T-cell (primary cell): Measurements from ENCODE around the gene ZKSCAN5. TPM values are rescaled to one million over a fixed set of nuclear protein-coding genes. Genes with fewer than 3 reads are reported as not detected.

Source experiments
- ATAC-seq, 4 experiments: fragments of 200-7000 bp in 3 of 4; fragments of 150-1000 bp in 1 of 4; cut with Tn5 transposase; replicated peaks in 1 of 4; 1 replicate in 3 of 4; 2 replicates in 1 of 4; pipeline ENCODE4 v1.10.0; 2021; ENCODE audit warnings: moderate library complexity in 3 of 4, mild to moderate bottlenecking in 2 of 4, moderate number of reproducible peaks in 1 of 4
- CTCF ChIA-PET, 2 donors: fragments of 300-600 bp; sonication (Branson Sonifier 250); formaldehyde crosslinking; loops; one replicate each; lab custom pipeline; 2022; ENCODE audit warnings: antibody characterized with exemption in 2 of 2; lab: Charles Lee
- POLR2A ChIA-PET, 2 donors: fragments of 300-600 bp; sonication (Branson Sonifier 250); formaldehyde crosslinking; loops; one replicate each; lab custom pipeline; 2022; ENCODE audit warnings: antibody characterized with exemption in 2 of 2; lab: Charles Lee
- DNase-seq, 35 experiments: peaks; one replicate each; pipeline versions ENCODE4 v3.0.0 to v3.0.0-alpha.2; 2013 to 2023
- H3K27ac ChIP-seq: one replicate; pipeline ENCODE4 v1.5.1; 2013; ENCODE audit warnings: low read length
- H3K27me3 ChIP-seq, 2 experiments: replicated peaks in 1 of 2; 1 replicate in 1 of 2; 2 replicates in 1 of 2; pipeline versions ENCODE4 v1.6.1 to v1.7.0; 2013; ENCODE audit warnings: low read length in 1 of 2, mixed read lengths in 1 of 2; ENCODE audit not compliant: control insufficient read depth in 2 of 2, insufficient read depth in 2 of 2; ENCODE audit errors: extremely low read depth in 1 of 2
- H3K36me3 ChIP-seq, 2 donors: 1 replicate in 1 of 2; 2 replicates in 1 of 2; pipeline versions ENCODE4 v1.6.1 to v1.7.0; 2013; ENCODE audit warnings: low read length in 1 of 2; ENCODE audit not compliant: control insufficient read depth in 2 of 2, insufficient read depth in 1 of 2; ENCODE audit errors: extremely low read depth in 1 of 2
- H3K4me1 ChIP-seq, 2 experiments: 1 replicate in 1 of 2; 2 replicates in 1 of 2; pipeline versions ENCODE4 v1.6.1 to v1.7.0; 2013; ENCODE audit warnings: low read length in 2 of 2, mixed read lengths in 1 of 2; ENCODE audit not compliant: insufficient read depth in 2 of 2, control insufficient read depth in 1 of 2; ENCODE audit errors: extremely low read depth in 1 of 2
- H3K4me3 ChIP-seq, 2 donors: 1 replicate in 1 of 2; 2 replicates in 1 of 2; pipeline versions ENCODE4 v1.5.1 to v1.7.0; 2013; ENCODE audit warnings: mild to moderate bottlenecking in 2 of 2, low read length in 1 of 2, moderate library complexity in 1 of 2; ENCODE audit not compliant: control insufficient read depth in 1 of 2; ENCODE audit errors: extremely low read depth in 1 of 2
- H3K9me3 ChIP-seq: 2 replicates; pipeline ENCODE4 v1.7.0; 2013
- H3K27ac Mint-ChIP-seq, 2 donors: one replicate each; pipeline ENCODE4 v1.8.0; 2020 to 2021; ENCODE audit warnings: mild to moderate bottlenecking in 2 of 2, mixed read lengths in 2 of 2
- H3K27me3 Mint-ChIP-seq, 2 donors: one replicate each; pipeline ENCODE4 v1.8.0; 2021 to 2022; ENCODE audit warnings: mixed read lengths in 2 of 2
- H3K36me3 Mint-ChIP-seq: one replicate; pipeline ENCODE4 v1.8.0; 2021; ENCODE audit warnings: mixed read lengths
- H3K4me1 Mint-ChIP-seq, 3 donors: one replicate each; pipeline ENCODE4 v1.8.0; 2020 to 2022; ENCODE audit warnings: mixed read lengths in 3 of 3, mild to moderate bottlenecking in 1 of 3
- H3K4me3 Mint-ChIP-seq, 3 donors: one replicate each; pipeline ENCODE4 v1.8.0; 2020 to 2022; ENCODE audit warnings: mild to moderate bottlenecking in 3 of 3, mixed read lengths in 3 of 3, moderate library complexity in 3 of 3
- H3K9me3 Mint-ChIP-seq, 3 donors: one replicate each; pipeline ENCODE4 v1.8.0; 2020 to 2022; ENCODE audit warnings: mixed read lengths in 3 of 3
- WGBS: methylation state at CpG from one replicate; pipeline ENCODE4 v1.1.5; 2013; ENCODE audit warnings: missing lambda C conversion rate; ENCODE audit not compliant: insufficient coverage; 5-methylcytosine and 5-hydroxymethylcytosine counted together
- total RNA-seq, 35 experiments: library from RNA in 6 of 35; stranded (reverse) in 6 of 35; fragments of 120-200 nt in 1 of 35; gene quantifications; one replicate each; pipeline versions ENCODE4 v1.2.1 to v1.2.4 and lab custom pipeline; 2013 to 2026

Gene ZKSCAN5
- total RNA-seq = 1 to 10 TPM; 5.4 to 9.1 (median 8.2) TPM
- 9.5 TPM for total RNA-seq (2013)
- total RNA-seq (lab: John Stamatoyannopoulos, UW) = 15.7 to 39.0 (median 23.3) reads per million in 29 experiments

DNA sequence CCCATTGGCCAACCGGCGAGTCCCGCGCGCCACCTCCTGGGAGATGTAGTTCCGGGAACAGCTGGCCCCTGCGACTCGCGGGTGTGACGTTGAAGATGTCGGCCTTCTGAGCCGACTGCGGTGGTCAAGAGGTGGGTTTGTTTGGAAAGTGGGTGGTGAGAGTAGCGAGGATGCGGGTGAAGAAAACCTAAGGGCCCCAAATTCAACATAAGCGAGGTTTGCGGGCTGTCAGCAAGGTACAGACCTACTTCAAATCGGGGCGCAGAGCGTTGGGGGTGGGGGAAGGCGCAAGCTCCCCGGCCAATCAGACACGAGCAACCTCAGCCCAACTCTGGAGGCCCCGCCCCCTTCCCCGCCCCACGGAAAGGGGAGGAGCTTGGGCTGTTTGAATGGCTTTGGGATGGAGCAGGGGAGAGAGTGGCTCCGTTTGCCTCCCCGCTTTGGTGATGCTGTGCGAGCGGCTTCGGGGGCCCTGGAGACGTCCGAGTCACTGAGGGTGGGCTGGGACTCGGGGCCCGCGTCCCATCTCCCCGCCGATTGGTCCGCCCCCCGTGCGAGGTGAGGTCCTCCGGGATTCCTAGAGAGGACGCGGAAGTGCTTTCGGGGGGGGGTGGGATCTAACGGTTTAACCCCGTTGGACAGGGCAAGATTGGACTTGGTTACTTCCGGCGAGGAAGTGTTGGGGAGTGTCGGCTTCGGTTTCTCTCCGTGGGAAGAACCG, at the start of gene ZKSCAN5:
Gene ZKSCAN5 (plus strand): TSS at position 60 of the 721 bp plus-strand sequence. CDS start 1,383 bp downstream, outside the sequence.
- Histone ChIP-seq H3K27me3 (no peaks in the 10 kb centered on the region), H3K9me3 (no peaks in the 10 kb centered on the region), H3K4me1 (peaks cover 16 to 38% of the 10 kb centered on the region in 2 experiments), H3K4me3 (peak within 1 kb of the TSS; percentile 84 to 92), H3K27ac (peak within 1 kb of the TSS; percentile 82), H3K36me3 (no peaks in the 10 kb centered on the region)
- DNase-seq (peak; percentile 90 to 99 (median 96)), ATAC-seq (peak; percentile 85 to 89 (median 87))
- POLR2A ChIA-PET = interaction anchor here (0.5 to 1.2 kb wide), 13 partner anchors 19 to 638 kb away, joined by 3 to 10 read pairs (median 3); partner anchors contain the start of genes ZNF655 (in 2 of the 2), BUD31 (in 1 of the 2), FAM200A (in 1 of the 2) and PDAP1 (in 1 of the 2)
- CTCF ChIA-PET = interaction anchor here in 1 of 2 donors (0.6 to 1.2 kb wide), 10 partner anchors 11 to 549 kb away, joined by 3 to 5 read pairs (median 4); partner anchors contain the start of genes ATP5MF, BUD31, FAM200A and PDAP1
- Mint-ChIP-seq H3K4me1 (peaks cover 27 to 43% (median 32%) of the 10 kb centered on the region in 3 donors), H3K4me3 (peak within 1 kb of the TSS; percentile 89 to 99 (median 96)), H3K27me3 (no peaks in the 10 kb centered on the region), H3K9me3 (no peaks in the 10 kb centered on the region), H3K27ac (peak within 1 kb of the TSS; percentile 98 to 99), H3K36me3 (peaks cover 3% of the 10 kb centered on the region)
- 0% methylated on average over 39 of the region's 53 CpGs for WGBS

DNA sequence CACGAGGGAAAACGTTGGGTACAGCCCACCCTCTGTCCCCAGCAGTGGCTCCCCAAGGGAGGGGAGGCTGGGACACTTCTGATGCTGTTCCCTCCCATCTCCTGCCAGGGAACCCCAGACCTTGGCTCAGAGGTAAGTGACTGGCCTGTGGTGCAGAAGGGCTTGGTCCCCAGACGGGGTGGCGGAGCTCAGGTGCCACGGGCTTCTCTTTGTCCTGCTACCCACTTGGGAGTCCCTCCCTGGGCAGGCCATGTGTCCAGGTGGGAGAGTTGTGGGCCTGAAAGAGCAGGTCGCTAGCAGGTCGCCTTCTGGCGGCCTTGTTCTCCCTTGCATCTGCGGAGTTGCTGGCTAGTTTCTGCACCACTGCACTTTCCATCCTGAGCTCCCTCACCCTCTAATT, 48.6 kb upstream of the ZKSCAN5 start:
- ATAC-seq = peak in 1 of 4 experiments; percentile 4
- no peak overlapping the region for H3K4me3 Mint-ChIP-seq
- no peaks in the 10 kb centered on the region for H3K27me3 Mint-ChIP-seq
- H3K27ac ChIP-seq = no peak overlapping the region
- H3K36me3 ChIP-seq = peaks cover 39 to 75% of the 10 kb centered on the region in 2 donors
- CTCF ChIA-PET = no interaction called here
- WGBS = 86% methylated on average over 3 of the region's 9 CpGs
- peaks cover 27% of the 10 kb centered on the region for H3K36me3 Mint-ChIP-seq
- H3K9me3 ChIP-seq = no peaks in the 10 kb centered on the region
- peaks cover 12 to 19% (median 14%) of the 10 kb centered on the region in 3 donors for H3K4me1 Mint-ChIP-seq
- H3K27me3 ChIP-seq = no peaks in the 10 kb centered on the region
- POLR2A ChIA-PET = no interaction called here
- no peak for DNase-seq
- H3K9me3 Mint-ChIP-seq = no peaks in the 10 kb centered on the region
- H3K27ac Mint-ChIP-seq = no peak overlapping the region
- H3K4me3 ChIP-seq = no peak overlapping the region
- H3K4me1 ChIP-seq = peaks cover 0 to 4% of the 10 kb centered on the region in 2 experiments

DNA sequence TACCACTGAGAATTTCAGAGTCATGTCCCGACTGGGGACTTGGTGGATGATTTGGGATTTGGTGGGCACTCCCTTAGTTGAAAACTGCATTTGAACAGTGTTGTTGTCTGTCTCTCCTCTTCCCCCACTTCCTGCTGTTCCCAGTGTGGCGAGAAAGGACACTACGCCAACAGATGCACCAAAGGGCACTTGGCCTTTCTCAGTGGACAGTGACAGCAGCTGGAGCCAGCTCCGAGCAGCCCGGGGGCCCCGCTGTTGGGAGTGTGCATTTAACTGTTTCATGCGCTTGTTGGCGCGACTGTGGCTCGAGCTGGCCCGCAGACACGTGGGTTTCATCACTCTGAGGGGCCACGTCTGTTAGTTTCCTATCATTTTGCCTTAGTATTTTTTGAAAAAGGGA, 48.2 kb upstream of the ZKSCAN5 start:
- 90% methylated on average over 8 of the region's 13 CpGs for WGBS
- ChIA-PET CTCF (no interaction called here), POLR2A (no interaction called here)
- Mint-ChIP-seq H3K9me3 (no peaks in the 10 kb centered on the region), H3K4me1 (peaks cover 12 to 23% (median 17%) of the 10 kb centered on the region in 3 donors), H3K27me3 (no peaks in the 10 kb centered on the region), H3K27ac (no peak overlapping the region), H3K36me3 (peaks cover 25% of the 10 kb centered on the region), H3K4me3 (no peak overlapping the region)
- no peak for ATAC-seq
- Histone ChIP-seq H3K27ac (no peak overlapping the region), H3K27me3 (no peaks in the 10 kb centered on the region), H3K36me3 (peaks cover 40 to 72% of the 10 kb centered on the region in 2 donors), H3K4me3 (no peak overlapping the region), H3K9me3 (no peaks in the 10 kb centered on the region), H3K4me1 (peaks cover 0 to 8% of the 10 kb centered on the region in 2 experiments)
- DNase-seq = no peak

DNA sequence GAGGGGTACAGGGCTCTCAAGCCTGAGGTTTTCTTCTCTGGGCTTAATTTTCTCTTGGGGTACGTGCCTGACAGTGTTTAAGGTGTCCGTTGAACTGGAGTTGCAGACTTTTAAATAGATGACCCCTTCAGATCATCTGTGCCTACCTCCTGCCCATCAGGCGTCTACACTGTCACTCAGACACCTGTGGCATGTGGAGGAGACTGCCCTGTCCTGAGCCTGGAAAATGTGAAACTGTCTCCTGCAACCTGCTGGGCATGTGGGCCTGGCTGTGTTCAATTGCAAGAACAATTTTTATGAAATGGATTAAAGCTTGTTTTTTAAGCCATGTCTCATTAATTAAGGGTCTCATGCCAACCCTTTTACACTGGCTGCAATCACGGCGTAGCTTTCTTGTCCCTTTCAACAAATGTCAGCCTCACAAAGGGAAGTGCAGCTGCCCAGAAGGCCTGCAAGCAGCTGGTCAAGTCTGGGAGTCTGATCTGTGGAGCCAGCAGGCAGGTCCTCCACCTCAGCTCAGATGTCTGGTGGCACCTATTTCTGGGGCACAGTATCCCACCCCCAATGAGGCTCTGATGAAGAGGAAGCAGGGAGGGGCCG, 47.3 kb upstream of the ZKSCAN5 start:
- Histone ChIP-seq H3K4me3 (no peak overlapping the region), H3K36me3 (peaks cover 37 to 72% of the 10 kb centered on the region in 2 donors), H3K4me1 (peaks cover 0 to 13% of the 10 kb centered on the region in 2 experiments), H3K27me3 (no peaks in the 10 kb centered on the region), H3K9me3 (no peaks in the 10 kb centered on the region), H3K27ac (no peak overlapping the region)
- Mint-ChIP-seq H3K9me3 (no peaks in the 10 kb centered on the region), H3K27ac (no peak overlapping the region), H3K36me3 (peaks cover 25% of the 10 kb centered on the region), H3K4me1 (peaks cover 12 to 24% (median 21%) of the 10 kb centered on the region in 3 donors), H3K4me3 (no peak overlapping the region), H3K27me3 (no peaks in the 10 kb centered on the region)
- WGBS = 89% methylated on average over 4 of the region's 6 CpGs
- ATAC-seq = no peak
- DNase-seq = no peak
- ChIA-PET CTCF (no interaction called here), POLR2A (no interaction called here)

DNA sequence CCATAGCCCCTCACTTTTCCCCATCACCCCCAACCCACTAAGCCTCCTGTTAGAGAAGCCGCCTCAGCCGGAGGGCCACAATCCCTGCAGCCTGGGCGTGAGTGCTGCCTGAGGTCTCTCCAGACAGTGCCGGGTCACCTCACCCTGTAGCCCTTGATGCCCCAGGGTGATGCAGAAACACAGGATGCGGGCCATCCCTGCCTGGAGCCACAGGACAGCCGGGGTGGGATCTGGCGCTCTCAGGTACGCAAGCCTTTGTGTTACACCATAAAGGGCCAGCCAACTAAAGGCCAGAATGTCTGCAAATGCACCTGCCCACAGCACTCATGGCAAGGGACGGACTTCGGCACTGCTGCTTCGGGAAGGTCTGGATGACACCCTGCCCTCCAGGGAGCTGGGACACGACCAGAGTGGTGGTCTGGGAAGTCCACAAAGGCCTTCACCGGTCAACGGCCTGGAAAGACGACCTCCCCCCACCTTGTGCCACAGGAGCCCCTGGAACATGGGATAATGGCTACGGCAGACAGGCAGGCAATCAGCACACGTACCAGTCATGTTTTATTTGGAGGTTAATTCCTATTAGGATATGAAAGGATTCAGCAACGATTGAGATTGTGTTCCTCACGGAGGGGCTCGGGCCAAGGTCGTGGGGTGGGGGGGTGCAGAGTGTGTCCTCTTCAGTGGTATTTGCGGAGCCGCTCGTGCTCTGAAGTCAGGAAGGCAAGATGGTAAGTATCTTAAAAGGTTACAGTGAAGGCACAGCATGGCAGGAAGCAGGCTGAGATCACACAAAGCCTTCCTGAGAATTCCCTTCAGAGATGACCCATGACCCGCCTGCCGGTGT, 46.6 kb upstream of the ZKSCAN5 start:
- 95% methylated on average over 20 of the region's 26 CpGs for WGBS
- Mint-ChIP-seq H3K27me3 (no peaks in the 10 kb centered on the region), H3K4me3 (no peak overlapping the region), H3K9me3 (no peaks in the 10 kb centered on the region), H3K27ac (no peak overlapping the region), H3K36me3 (peaks cover 28% of the 10 kb centered on the region), H3K4me1 (peaks cover 14 to 29% (median 25%) of the 10 kb centered on the region in 3 donors)
- POLR2A ChIA-PET = no interaction called here
- no peaks in the 10 kb centered on the region for H3K9me3 ChIP-seq
- no peak for ATAC-seq
- CTCF ChIA-PET = no interaction called here
- peaks cover 32 to 68% of the 10 kb centered on the region in 2 donors for H3K36me3 ChIP-seq
- H3K4me3 ChIP-seq = no peak overlapping the region
- peaks cover 0 to 16% of the 10 kb centered on the region in 2 experiments for H3K4me1 ChIP-seq
- H3K27ac ChIP-seq = no peak overlapping the region
- no peak for DNase-seq
- H3K27me3 ChIP-seq = no peaks in the 10 kb centered on the region
